ENCODE measurements around the gene MYL3.

DNA sequence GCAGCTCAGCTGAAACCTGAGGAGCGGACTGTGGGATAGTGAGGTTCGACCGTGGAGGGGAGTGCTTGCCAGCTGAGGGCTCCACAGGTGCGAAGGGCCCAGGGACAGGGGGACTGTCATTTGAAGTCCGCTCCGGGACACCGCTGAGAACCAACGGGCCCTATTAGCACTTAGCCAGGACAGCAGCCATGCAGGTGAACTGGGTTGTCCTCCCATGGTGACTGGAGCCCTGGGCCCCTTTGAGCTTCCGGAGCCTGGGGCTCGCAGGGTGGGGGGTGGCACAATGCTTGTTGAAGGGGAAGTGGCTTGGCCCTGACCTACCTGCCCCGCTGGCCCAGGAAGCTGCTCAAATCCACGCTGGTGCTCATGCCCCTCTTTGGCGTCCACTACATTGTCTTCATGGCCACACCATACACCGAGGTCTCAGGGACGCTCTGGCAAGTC lies 39.0 kb upstream of the MYL3 start:
- TF ChIP-seq, protein P1, sequence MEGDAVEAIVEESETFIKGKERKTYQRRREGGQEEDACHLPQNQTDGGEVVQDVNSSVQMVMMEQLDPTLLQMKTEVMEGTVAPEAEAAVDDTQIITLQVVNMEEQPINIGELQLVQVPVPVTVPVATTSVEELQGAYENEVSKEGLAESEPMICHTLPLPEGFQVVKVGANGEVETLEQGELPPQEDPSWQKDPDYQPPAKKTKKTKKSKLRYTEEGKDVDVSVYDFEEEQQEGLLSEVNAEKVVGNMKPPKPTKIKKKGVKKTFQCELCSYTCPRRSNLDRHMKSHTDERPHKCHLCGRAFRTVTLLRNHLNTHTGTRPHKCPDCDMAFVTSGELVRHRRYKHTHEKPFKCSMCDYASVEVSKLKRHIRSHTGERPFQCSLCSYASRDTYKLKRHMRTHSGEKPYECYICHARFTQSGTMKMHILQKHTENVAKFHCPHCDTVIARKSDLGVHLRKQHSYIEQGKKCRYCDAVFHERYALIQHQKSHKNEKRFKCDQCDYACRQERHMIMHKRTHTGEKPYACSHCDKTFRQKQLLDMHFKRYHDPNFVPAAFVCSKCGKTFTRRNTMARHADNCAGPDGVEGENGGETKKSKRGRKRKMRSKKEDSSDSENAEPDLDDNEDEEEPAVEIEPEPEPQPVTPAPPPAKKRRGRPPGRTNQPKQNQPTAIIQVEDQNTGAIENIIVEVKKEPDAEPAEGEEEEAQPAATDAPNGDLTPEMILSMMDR (IDR thresholded peaks at IDR 0.05; ENCODE audit: low read length), result no peak
- TF ChIP-seq EZH2phosphoT487 (IDR thresholded peaks at IDR 0.05; ENCODE audit: low read length), result no peak
